SK-N-SH (cell line): ENCODE data around the gene LRRC45. TPM values are rescaled to one million over a fixed set of nuclear protein-coding genes. Genes with fewer than 3 reads are reported as not detected.

Experiments
- CTCF ChIA-PET: fragments of 300-600, 350-600 bp; formaldehyde crosslinking; extraction: SDS; loops from one replicate; lab custom pipeline; 2021; lab: Yijun Ruan, JAX
- POLR2A ChIA-PET: fragments of 350-600 bp; sonication (Branson Sonifier 250); formaldehyde crosslinking; extraction: SDS; loops from one replicate; lab custom pipeline; 2020; ENCODE audit warnings: antibody characterized with exemption, inconsistent platforms; lab: Yijun Ruan, JAX
- DNase-seq: peaks from one replicate; pipeline ENCODE4 v3.0.0; 2012
- H2AFZ ChIP-seq: fragments of 200-600 bp; sonication (generic); 2 replicates; pipeline ENCODE4 v1.8.1; 2016; ENCODE audit warnings: antibody characterized with exemption, mild to moderate bottlenecking, low read depth
- H3F3A ChIP-seq: fragments of 200-600 bp; sonication (generic); replicated peaks from 2 replicates; pipeline ENCODE3; 2016; ENCODE audit warnings: antibody characterized with exemption, mild to moderate bottlenecking; ENCODE audit not compliant: insufficient read depth
- H3K27ac ChIP-seq, 2 experiments: fragments of 200-500 bp in 1 of 2; fragments of 200-600 bp in 1 of 2; sonication (Bioruptor generic) in 1 of 2; sonication (generic), shearing (Covaris generic) in 1 of 2; 2 replicates each; pipeline versions ENCODE4 v1.5.1 to v1.6.1; 2014 to 2016; ENCODE audit warnings: low read depth in 2 of 2, inconsistent platforms in 1 of 2, low read length in 1 of 2, mild to moderate bottlenecking in 1 of 2, mixed read lengths in 1 of 2
- H3K27me3 ChIP-seq: fragments of 200-600 bp; sonication (generic), shearing (Covaris generic); 2 replicates; pipeline ENCODE4 v1.6.1; 2016; ENCODE audit warnings: mixed run types; ENCODE audit not compliant: insufficient read depth
- H3K36me3 ChIP-seq, 2 experiments: fragments of 200-500 bp in 1 of 2; fragments of 200-600 bp in 1 of 2; sonication (Bioruptor generic) in 1 of 2; sonication (generic) in 1 of 2; replicated peaks in 1 of 2; 2 replicates each; pipeline versions ENCODE3 to v1.5.1; 2014 to 2016; ENCODE audit warnings: low read length in 1 of 2, mild to moderate bottlenecking in 1 of 2; ENCODE audit not compliant: insufficient read depth in 2 of 2, control insufficient read depth in 1 of 2
- H3K4me1 ChIP-seq, 2 experiments: fragments of 200-500 bp in 1 of 2; fragments of 200-600 bp in 1 of 2; sonication (Bioruptor generic) in 1 of 2; sonication (generic), shearing (Covaris generic) in 1 of 2; 2 replicates each; pipeline versions ENCODE4 v1.5.1 to v1.6.1; 2014 to 2016; ENCODE audit warnings: low read depth in 1 of 2, low read length in 1 of 2, mixed run types in 1 of 2; ENCODE audit not compliant: insufficient read depth in 2 of 2, control insufficient read depth in 1 of 2
- H3K4me2 ChIP-seq: fragments of 200-600 bp; sonication (generic), shearing (Covaris generic); 2 replicates; pipeline ENCODE4 v1.6.1; 2017; ENCODE audit warnings: mixed run types
- H3K4me3 ChIP-seq, 2 experiments: fragments of 200-500 bp in 1 of 2; fragments of 200-600 bp in 1 of 2; sonication (Bioruptor generic) in 1 of 2; sonication (generic), shearing (Covaris generic) in 1 of 2; 2 replicates each; pipeline versions ENCODE4 v1.5.1 to v1.8.1; 2014 to 2016; ENCODE audit warnings: low read depth in 2 of 2, inconsistent platforms in 1 of 2, low read length in 1 of 2, mild to moderate bottlenecking in 1 of 2, mixed read lengths in 1 of 2, moderate library complexity in 1 of 2
- H3K79me2 ChIP-seq: fragments of 200-600 bp; sonication (generic); 2 replicates; pipeline ENCODE4 v1.8.1; 2017; ENCODE audit warnings: mild to moderate bottlenecking; ENCODE audit not compliant: insufficient read depth
- H3K9ac ChIP-seq: fragments of 200-600 bp; sonication (generic); 2 replicates; pipeline ENCODE4 v1.6.1; 2017; ENCODE audit warnings: mixed run types
- H3K9me2 ChIP-seq: fragments of 200-600 bp; sonication (generic); 2 replicates; pipeline ENCODE4 v1.6.1; 2017; ENCODE audit warnings: mixed run types
- H3K9me3 ChIP-seq: fragments of 200-600 bp; sonication (generic); 2 replicates; pipeline ENCODE4 v1.6.1; 2017; ENCODE audit warnings: mixed run types, mild to moderate bottlenecking, moderate library complexity
- H4K20me1 ChIP-seq: fragments of 200-600 bp; sonication (generic); 2 replicates; pipeline ENCODE4 v1.6.1; 2017; ENCODE audit warnings: mild to moderate bottlenecking, mixed run types; ENCODE audit not compliant: insufficient read depth
- EP300 ChIP-seq, 2 experiments: IDR thresholded peaks; 2 replicates each; pipeline versions ENCODE4 v1.4.0 to v1.6.1; 2012; ENCODE audit warnings: borderline replicate concordance in 1 of 2, low read depth in 1 of 2, low read length in 1 of 2
- FOXM1 ChIP-seq: IDR thresholded peaks from 2 replicates; pipeline ENCODE4 v1.4.0; 2012; ENCODE audit warnings: low read depth, mild to moderate bottlenecking
- JUND ChIP-seq: IDR thresholded peaks from 2 replicates; pipeline ENCODE4 v1.4.0; 2012
- MAX ChIP-seq: IDR thresholded peaks from 2 replicates; pipeline ENCODE4 v1.4.0; 2012; ENCODE audit warnings: low read depth
- MEF2A ChIP-seq: IDR thresholded peaks from 2 replicates; pipeline ENCODE4 v1.4.0; 2012; ENCODE audit warnings: low read depth, borderline replicate concordance
- NRF1 ChIP-seq: IDR thresholded peaks from 2 replicates; pipeline ENCODE4 v1.6.1; 2012; ENCODE audit warnings: low read depth, mild to moderate bottlenecking, low read length
- POLR2AphosphoS5 ChIP-seq: IDR thresholded peaks from 2 replicates; pipeline ENCODE4 v1.6.1; 2012; ENCODE audit warnings: low read depth, low read length
- TAF1 ChIP-seq: IDR thresholded peaks from 2 replicates; pipeline ENCODE4 v1.6.1; 2012; ENCODE audit warnings: low read depth, mild to moderate bottlenecking, low read length, moderate library complexity, borderline replicate concordance
- YY1 ChIP-seq: IDR thresholded peaks from 2 replicates; pipeline ENCODE4 v1.4.0; 2012; ENCODE audit warnings: low read depth, mild to moderate bottlenecking
- WGBS: methylation state at CpG from one replicate; pipeline ENCODE4 v1.1.6; 2017; ENCODE audit warnings: low lambda C conversion rate; 5-methylcytosine and 5-hydroxymethylcytosine counted together
- polyA plus RNA-seq, 3 experiments: library from polyadenylated mRNA; depleted of rRNA; stranded (reverse); fragments of >200 nt; gene quantifications; 2 replicates each; pipeline ENCODE4 v1.2.3, GENCODE V29; 2012

LRRC45 gene
- polyA plus RNA-seq, 1 of the 3 experiments (the other 2 are of a cell fraction), result 31.5 TPM

GRCh38 chr17:82056729-82057621, 33.9 kb downstream of the LRRC45 start (continued):
- no peak for TF ChIP-seq EP300 (IDR thresholded peaks at IDR 0.05; ENCODE audit: borderline replicate concordance in 1 of 2, low read depth in 1 of 2, low read length in 1 of 2)
- no peak for TF ChIP-seq JUND
- TF ChIP-seq TAF1, result no peak
- no peak for TF ChIP-seq NRF1
- TF ChIP-seq FOXM1, result no peak
- no peak for TF ChIP-seq MAX

- TF ChIP-seq MEF2A, result no peak
- Histone ChIP-seq H3K27ac (peak overlapping the region in 1 of 2 experiments; percentile 48; a peak in 1 of 4 replicates), H2AFZ (no peak overlapping the region), H3K4me2 (no peak overlapping the region), H4K20me1 (peaks cover 2% of the 10 kb centered on the region; the same call in 1 of the 2 replicates), H3K36me3 (peaks cover 40 to 98% of the 10 kb centered on the region in 2 experiments), H3K27me3 (no peaks in the 10 kb centered on the region), H3K9ac (no peak overlapping the region), H3K4me3 (no peak overlapping the region), H3K79me2 (peaks cover 20% of the 10 kb centered on the region; the same call in 1 of the 2 replicates), H3F3A (peaks cover 33% of the 10 kb centered on the region), H3K4me1 (peaks cover 0 to 10% of the 10 kb centered on the region in 2 experiments; a peak in 2 of 4 replicates), H3K9me3 (no peaks in the 10 kb centered on the region), H3K9me2 (no peaks in the 10 kb centered on the region)
- CTCF ChIA-PET, result interaction anchor here (1.0 to 2.8 kb wide), 5 partner anchors 21 to 98 kb away, joined by 3 to 10 read pairs (median 6); partner anchors contain the start of gene DCXR
- POLR2A ChIA-PET, result interaction anchor here (0.6 to 1.3 kb wide), 7 partner anchors 18 to 212 kb away, joined by 3 to 4 read pairs (median 3); partner anchors contain the start of genes DCXR and RAC3
- WGBS, result 80% methylated on average over 14 of the region's 17 CpGs
- DNase-seq, result no peak
Observed at GRCh38 chr17:82058230-82058854, 35.2 kb downstream of the LRRC45 start.

GRCh38 chr17:82058855-82059249, 35.7 kb downstream of the LRRC45 start:
- Histone ChIP-seq H3K4me2 (no peak overlapping the region), H4K20me1 (no peaks in the 10 kb centered on the region), H3K4me1 (peaks cover 0 to 8% of the 10 kb centered on the region in 2 experiments; a peak in 1 of 4 replicates), H3F3A (peaks cover 33% of the 10 kb centered on the region), H3K27ac (peak overlapping the region in 1 of 2 experiments; percentile 48; a peak in 1 of 4 replicates), H3K27me3 (no peaks in the 10 kb centered on the region), H3K9me3 (no peaks in the 10 kb centered on the region), H3K9ac (no peak overlapping the region), H3K9me2 (no peaks in the 10 kb centered on the region), H2AFZ (no peak overlapping the region), H3K36me3 (peaks cover 39 to 98% of the 10 kb centered on the region in 2 experiments), H3K4me3 (no peak overlapping the region), H3K79me2 (peaks cover 17% of the 10 kb centered on the region; the same call in 1 of the 2 replicates)
- no peak for DNase-seq
- CTCF ChIA-PET, result interaction anchor here (1.2 to 8.0 kb wide), 7 partner anchors 21 to 99 kb away, joined by 4 to 47 read pairs (median 7); partner anchors contain the start of genes DCXR and RAC3
- WGBS, result 96% methylated on average over 10 of the region's 10 CpGs
- TF ChIP-seq POLR2AphosphoS5 (peak; percentile 22), YY1 (no peak)
- POLR2A ChIA-PET, result interaction anchor here (0.6 to 1.3 kb wide), 8 partner anchors 18 to 212 kb away, joined by 3 to 4 read pairs (median 3); partner anchors contain the start of genes DCXR and RAC3
